Measurements from ENCODE around the gene UTS2. TPM values are rescaled to one million over a fixed set of nuclear protein-coding genes. Genes with fewer than 3 reads are reported as not detected.

UTS2 gene
- total and polyA plus RNA-seq, 2 of the 4 experiments (the other 2 are of a cell fraction): not detected

- Histone ChIP-seq H3K79me1 (ENCODE audit: low read depth in 1 of 2, low read length in 2 of 2) (no peaks in the 10 kb centered on the region), H2AK5ac (ENCODE audit: low read depth, low read length) (no peak overlapping the region), H4K91ac (ENCODE audit: insufficient read depth, low read depth, low read length) (no peak overlapping the region), H4K5ac (ENCODE audit: low read depth, low read length) (no peak overlapping the region), H3K23ac (ENCODE audit: low read depth, low read length) (no peak overlapping the region), H2BK5ac (ENCODE audit: low read depth, low read length, poor library complexity, severe bottlenecking) (no peak overlapping the region), H2AK9ac (replicated peaks; ENCODE audit: low read depth, low read length, poor library complexity) (no peak overlapping the region), H3K9me3 (ENCODE audit: control insufficient read depth, insufficient read depth, low read length) (no peaks in the 10 kb centered on the region), H3K4ac (ENCODE audit: low read depth, low read length) (no peak overlapping the region), H2BK15ac (ENCODE audit: low read depth, low read length) (no peak overlapping the region), H3K9ac (ENCODE audit: low read depth, low read length) (no peak overlapping the region), H3K27ac (ENCODE audit: insufficient read depth, low read length) (no peak overlapping the region), H3K27me3 (ENCODE audit: control insufficient read depth, insufficient read depth, low read length) (no peaks in the 10 kb centered on the region), H2BK20ac (ENCODE audit: low read depth, low read length) (no peak overlapping the region), H3K14ac (replicated peaks; ENCODE audit: low read depth, low read length) (no peak overlapping the region), H3K36me3 (ENCODE audit: control insufficient read depth, insufficient read depth, low read length) (peaks cover 18% of the 10 kb centered on the region), H3K4me1 (ENCODE audit: control insufficient read depth, insufficient read depth, low read length) (peaks cover 2% of the 10 kb centered on the region; the same call in 1 of the 2 replicates), H4K20me1 (ENCODE audit: insufficient read depth, low read length) (no peaks in the 10 kb centered on the region), H4K8ac (ENCODE audit: low read depth in 2 of 2, low read length in 2 of 2) (no peak overlapping the region), H2AFZ (replicated peaks; ENCODE audit: low read length, poor library complexity) (no peak overlapping the region), H3K9me1 (ENCODE audit: insufficient read depth, low read length) (no peaks in the 10 kb centered on the region), H3K18ac (ENCODE audit: low read depth, low read length) (no peak overlapping the region), H3K4me2 (ENCODE audit: low read depth, low read length) (no peak overlapping the region), H3K4me3 (ENCODE audit: insufficient read depth, low read depth, low read length) (no peak overlapping the region), H3K56ac (ENCODE audit: extremely low read depth, insufficient read depth, low read length) (no peak overlapping the region), H2BK120ac (ENCODE audit: low read depth, low read length) (no peak overlapping the region)
- ATAC-seq (ENCODE audit: low read depth) (no peak), DNase-seq (no peak)
- dilution Hi-C loops (cut with HindIII; ENCODE audit: low sequenced_read_pairs, unreplicated experiment) (no loop called here), in situ Hi-C loops (cut with MboI; ENCODE audit: low sequenced_read_pairs) (no loop called here), intact Hi-C loops (cut with micrococcal nuclease) (no loop called here)
- POLR2A ChIA-PET (ENCODE audit: unreplicated experiment): no interaction called here
- BruUV-seq (replicated peaks): no TSS peak
- CTCF ChIA-PET: no interaction called here
- TF ChIP-seq RAD21 (IDR thresholded peaks at IDR 0.05; ENCODE audit: low read length) (no peak), CEBPB (IDR thresholded peaks at IDR 0.05; ENCODE audit: low read depth, low read length) (no peak), USF2 (IDR thresholded peaks at IDR 0.05; ENCODE audit: low read depth, low read length) (no peak), RCOR1 (IDR thresholded peaks at IDR 0.05; ENCODE audit: insufficient replicate concordance, low read length) (no peak), MAZ (IDR thresholded peaks at IDR 0.05; ENCODE audit: borderline replicate concordance, low read depth, low read length) (no peak), MXI1 (IDR thresholded peaks at IDR 0.05; ENCODE audit: borderline replicate concordance, low read depth, low read length) (no peak), MAFK (IDR thresholded peaks at IDR 0.05; ENCODE audit: low read depth, low read length) (no peak), BHLHE40 (IDR thresholded peaks at IDR 0.05; ENCODE audit: low read depth, low read length) (no peak), CHD1 (IDR thresholded peaks at IDR 0.05; ENCODE audit: low read depth, low read length) (no peak), RFX5 (IDR thresholded peaks at IDR 0.05; ENCODE audit: low read depth, low read length) (no peak), FOS (IDR thresholded peaks at IDR 0.05; ENCODE audit: low read depth, low read length) (no peak), SMC3 (IDR thresholded peaks at IDR 0.05; ENCODE audit: low read depth, low read length) (no peak), NFE2L2 (IDR thresholded peaks at IDR 0.05; ENCODE audit: low read depth, low read length) (no peak), ELK1 (IDR thresholded peaks at IDR 0.05; ENCODE audit: borderline replicate concordance, low read depth, low read length) (no peak), CTCF (conservative IDR thresholded peaks at IDR 0.05; ENCODE audit: low read depth, low read length) (no peak), POLR2A (IDR thresholded peaks at IDR 0.05; ENCODE audit: low read depth, low read length) (no peak)
- 80% methylated on average over 1 of the region's 9 CpGs; no CpG with 5 or more reads in 1 of the 2 experiments for WGBS, 2 experiments (ENCODE audit: extremely low coverage in 2 of 2, insufficient read length in 1 of 2)
These were observed 47.4 kb downstream of the UTS2 start for GRCh38 chr1:7805460-7805859.
